Stimulated activated CD8-positive, alpha-beta memory T cell treated with anti-CD3 and anti-CD28 coated beads, Interleukin-12 subunit alpha, Interleukin-12 subunit beta, amount 100 ng/mL, for 1 hour (primary cell): ENCODE results near the gene PMM1.
"Not testable (repeated sequence)": the region's sequence is repeated elsewhere in the genome, so short reads cannot be mapped to it uniquely, and the experiment has no call there.

Experiments
- DNase-seq: peaks from one replicate; pipeline ENCODE4 v3.0.0-alpha.2; 2020; ENCODE audit warnings: low read depth

The PMM1 gene

DNA sequence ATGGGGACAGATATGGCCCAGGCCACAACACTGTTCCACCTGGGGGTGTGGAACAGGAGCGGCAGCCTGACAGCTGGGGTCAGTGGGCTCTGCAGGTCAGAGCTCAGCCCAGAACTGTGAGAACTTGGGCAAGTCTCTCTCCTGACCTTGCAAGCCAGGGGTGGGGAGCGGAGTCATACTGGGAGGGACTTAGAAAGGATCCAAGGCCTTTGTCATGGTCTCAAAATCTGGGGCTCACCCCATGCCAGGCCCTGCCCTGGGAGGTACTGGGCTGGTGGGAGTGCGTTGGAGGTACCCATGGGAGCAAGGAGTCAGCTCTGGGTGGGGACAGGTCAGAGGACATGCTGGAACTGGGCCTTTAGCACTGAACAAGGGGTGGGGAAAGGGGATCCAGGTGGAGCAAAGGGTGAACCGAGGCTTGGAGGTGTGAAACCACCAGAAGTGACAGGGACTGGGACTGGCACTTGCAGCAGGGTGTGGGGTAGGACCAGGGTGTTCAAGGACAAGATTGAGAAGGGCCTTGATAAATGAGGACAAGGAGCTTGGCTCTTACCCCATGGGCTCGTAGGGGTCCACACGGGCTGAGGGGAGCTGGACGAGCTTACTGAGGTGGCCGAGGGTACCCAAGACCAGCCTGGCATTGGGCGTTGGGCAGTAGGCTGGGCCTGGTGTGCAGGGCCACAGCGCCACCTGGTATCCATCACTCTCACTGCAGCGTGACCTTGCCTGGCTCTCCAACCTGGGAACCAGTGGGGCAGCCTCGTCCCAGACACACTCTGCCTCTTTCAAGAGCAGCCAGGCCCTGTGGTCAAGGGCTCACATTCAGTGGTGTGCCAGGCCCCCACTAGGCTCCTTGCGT is 7.4 kb upstream of the PMM1 start:
- no peak for DNase-seq

DNA sequence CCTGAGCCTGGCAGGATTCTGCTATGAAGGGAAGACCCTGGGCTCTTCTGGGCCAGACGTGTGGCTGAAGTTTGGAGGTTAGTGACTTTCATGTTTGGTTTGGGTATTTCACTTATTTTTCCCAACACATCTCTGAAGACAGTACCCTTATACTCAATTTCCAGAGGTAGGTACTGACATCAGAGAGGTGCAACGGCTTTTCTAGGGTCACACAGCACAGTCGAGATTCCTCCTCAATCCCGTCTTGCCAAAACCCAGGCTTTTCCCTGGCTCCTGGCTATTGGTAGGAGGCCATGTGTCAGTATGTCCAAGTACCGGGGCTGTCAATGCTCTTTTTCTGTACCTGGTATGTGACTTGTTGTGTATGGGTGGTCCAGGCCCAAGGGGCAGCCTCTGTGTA is 6.1 kb upstream of the PMM1 start:
- DNase-seq, result no peak

DNA sequence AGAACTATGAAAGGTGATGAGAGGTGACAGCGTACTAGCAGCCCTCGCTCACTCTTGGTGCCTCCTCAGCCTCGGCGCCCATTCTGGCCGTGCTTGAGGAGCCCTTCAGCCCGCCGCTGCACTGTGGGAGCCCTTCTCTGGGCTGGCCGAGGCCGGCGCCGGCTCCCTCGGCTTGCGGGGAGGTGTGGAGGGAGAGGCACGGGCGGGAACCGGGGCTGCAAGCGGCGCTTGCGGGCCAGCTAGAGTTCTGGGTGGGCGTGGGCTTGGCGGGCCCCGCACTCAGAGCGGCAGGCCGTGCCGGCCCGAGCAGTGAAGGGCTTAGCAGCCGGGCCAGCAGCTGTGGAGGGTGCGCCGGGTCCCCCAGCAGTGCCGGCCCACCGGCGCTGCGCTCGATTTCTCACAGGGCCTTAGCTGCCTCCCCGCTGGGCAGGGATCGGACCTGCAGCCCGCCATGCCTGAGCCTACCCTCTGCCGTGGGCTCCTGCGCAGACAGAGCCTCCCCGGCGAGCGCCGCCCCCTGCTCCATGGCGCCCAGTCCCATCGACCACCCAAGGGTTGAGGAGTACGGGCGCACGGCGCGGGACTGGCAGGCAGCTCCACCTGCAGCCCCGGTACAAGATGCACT is 3.8 kb upstream of the PMM1 start:
- DNase-seq, result not testable (repeated sequence)

DNA sequence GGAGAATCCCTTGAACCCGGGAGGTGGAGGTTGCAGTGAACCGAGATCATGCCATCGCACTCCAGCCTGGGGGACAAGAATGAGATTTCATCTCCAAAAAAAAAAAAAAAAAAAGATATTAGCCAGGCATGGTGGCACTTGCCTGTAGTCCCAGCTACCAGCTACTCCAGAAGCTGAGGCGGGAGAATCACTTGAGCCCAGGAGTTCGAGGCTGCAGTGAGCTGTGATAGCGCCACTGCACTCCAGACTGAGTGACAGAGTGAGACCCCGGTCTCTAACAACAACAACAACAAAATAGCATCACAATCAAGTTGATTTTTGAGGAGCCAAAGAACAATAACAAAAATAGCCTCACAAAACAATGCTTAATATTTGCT is 2.3 kb downstream of the PMM1 start:
- no peak for DNase-seq

DNA sequence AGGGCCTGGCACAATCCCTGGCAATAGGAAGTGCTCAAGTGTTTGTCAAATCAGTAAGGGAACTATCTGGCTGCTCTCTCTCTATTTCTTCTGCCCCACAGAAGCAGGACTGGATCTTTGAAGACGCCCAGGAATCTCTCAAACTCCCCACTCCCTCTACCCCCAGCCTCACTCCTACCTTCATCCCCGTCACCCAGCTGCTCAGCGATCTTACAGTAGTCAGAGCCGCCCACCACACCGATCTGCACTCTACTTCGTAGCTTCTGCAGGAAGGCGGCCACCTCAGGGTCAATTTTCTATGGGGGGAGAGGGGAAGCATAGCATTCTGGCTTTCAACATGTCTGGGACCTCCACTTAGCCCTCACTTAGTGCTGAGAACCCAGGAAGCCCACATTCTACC is 3.7 kb downstream of the PMM1 start:
- no peak for DNase-seq

DNA sequence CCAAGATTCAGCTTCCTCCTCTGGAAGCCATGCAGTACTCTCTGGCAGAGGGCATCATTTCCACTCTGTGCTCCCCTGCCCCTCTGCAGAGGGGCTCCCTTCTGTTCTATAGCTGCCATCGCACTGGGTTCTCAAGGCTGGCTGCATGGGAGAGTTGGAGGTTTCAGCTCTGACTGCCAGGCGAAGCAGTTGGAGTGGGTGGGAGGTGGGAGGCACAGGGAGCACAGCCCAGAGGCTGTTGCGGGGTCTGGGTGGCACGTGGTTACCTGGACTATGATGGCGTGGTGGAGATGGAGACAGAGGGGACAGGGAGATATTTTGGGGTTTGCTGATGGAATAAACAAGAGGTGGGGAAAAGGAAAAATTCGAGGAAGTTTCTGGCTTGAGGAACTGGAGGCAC is 4.8 kb downstream of the PMM1 start:
- no peak for DNase-seq

DNA sequence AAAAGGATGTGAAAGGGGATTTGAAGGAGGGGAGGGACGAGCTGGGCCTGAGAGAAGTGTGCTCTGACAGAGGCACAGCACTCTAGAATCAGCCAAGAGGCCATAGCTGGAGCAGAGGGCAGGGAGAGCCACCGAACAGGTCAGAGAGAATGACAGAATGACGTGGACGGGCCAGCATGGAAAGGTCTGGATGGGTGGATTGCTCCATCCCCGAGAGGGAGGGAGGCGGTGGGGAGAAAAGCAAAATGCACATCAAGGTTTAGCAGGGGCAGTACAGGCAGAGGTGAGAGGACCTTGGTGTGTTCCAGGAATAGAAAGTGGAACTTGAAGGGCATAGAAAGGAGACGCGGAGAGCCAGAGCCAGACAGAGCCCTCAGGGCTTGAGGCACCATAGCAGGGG is 6.9 kb downstream of the PMM1 start:
- no peak for DNase-seq

DNA sequence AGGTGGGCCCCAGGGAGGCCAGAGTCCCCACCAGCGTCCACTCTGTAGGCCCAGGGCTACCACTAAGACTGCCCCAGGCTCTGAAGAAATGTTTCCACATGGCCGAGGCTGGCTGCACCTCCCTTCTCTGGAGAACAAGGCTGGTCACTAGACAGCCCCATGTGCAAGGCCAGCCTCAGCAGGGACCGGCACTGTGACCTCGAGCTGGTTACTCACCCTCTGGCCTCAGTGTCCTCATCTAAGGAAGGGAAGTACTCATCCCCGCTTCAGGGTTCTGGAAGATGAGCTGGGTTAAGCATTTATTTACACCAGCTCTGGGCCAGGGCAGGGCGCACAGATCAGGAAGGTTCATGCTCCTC is 9.7 kb downstream of the PMM1 start:
- no peak for DNase-seq

DNA sequence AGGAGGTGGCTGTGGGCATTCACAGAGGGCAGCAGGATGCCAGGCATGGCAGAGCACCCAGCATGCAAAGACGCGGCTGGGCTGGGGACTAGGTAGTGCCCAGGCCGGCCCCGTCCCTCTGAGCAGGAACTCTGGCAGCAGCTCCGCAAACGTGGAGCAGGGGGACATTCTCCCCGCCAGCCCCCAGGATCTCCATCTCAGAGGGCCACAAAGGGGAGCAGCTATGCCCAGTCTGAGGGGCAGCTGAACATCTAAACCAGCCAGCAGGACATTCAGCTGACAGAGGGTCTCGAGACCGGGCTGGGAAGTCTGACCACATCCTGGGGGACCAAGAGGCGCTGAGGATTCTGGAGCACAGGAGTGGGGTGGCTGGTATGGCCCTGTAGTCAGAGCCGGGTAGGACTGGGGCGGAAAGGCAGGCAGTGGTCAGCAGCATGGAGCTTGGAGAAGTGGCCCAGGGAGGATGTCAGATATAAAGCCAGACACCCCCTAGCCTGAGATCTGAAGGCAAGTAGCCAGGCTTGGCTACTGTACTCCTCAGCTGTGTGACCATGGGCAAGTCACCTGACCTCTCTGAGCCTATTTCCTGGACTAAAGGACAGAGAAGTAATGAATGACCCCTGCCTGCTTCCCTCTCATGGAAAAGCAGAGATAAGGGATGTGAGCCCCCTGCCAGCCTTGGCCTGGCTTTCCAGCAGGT is 10.2 kb downstream of the PMM1 start:
- no peak for DNase-seq

DNA sequence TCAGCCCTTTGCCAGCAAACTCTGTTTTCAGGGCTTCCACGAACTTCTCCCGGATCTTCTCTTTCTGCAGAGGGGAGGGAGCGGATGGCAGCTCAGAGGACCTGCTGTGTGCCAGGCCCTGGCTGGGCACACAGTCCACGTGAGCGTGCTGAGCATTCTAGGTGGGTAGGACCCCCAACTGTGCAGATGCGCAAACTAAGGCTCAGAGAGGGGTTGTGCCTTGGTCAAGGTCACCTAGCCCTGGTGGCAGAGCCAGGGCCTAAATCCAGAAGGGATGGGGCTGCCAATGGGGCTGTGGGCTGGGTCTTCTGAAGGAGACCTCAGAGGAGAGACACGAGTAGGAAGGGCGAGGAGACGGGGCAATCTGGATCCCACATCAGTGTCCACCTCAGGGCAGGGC is 10.8 kb downstream of the PMM1 start:
- no peak for DNase-seq

DNA sequence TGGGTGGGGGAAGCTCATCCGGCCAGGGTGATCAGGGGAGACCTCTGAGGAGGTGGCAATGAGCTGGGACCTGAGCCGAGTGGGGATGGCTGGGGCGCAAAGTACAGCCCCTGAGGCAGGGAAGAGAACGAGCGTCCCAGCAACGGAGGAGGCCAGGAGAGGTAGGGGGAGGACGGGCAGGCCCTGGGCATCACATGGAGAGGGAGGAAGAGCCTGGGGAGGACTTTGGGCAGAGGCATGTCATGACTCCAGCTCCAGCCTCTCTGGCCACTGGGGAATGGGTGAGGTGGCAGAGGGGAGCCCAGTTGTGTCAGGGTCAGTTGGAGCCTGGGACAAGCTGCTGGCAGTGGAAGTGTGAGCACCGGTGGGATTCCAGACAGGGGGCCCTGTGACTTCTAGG is 11.5 kb downstream of the PMM1 start:
- no peak for DNase-seq

DNA sequence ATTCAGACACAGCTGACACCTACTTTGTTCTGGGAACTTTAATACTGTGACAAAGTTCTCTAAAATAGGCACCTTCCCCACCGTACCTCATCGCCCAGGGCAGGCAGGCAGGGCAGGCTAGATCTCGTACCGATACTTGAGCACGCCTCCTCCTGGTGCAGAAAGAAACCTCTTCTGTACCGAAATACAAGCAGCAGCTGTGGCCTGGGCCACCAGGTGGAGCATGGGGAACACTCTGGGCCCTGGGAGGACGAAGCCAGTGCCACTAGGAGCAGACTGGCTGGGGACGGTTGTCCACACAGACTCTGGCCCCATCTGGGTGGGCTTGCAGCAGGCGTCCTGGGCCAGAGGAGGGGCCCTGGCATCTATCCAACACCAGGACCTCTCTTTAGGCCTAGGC is 12.8 kb downstream of the PMM1 start:
- no peak for DNase-seq

DNA sequence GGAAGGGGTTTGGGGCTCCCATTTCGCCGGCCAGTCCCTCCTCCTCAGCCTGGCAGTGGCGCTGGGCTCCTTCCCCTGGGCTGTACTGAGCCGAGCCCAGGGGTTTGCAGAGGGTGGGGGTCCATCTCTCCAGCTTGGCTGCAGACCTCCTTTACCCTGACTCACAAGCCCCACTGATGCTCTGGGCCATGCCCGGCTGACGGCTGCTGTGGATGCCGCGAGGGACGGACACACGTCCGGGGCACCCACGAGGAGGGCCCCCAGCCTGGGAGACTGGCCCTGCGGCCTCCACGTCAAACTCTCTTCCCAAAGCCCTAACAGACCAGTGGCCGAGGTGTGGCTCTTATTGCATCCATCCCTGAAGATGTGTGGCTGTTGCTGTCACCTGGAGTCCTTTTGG is 14.1 kb downstream of the PMM1 start:
- DNase-seq, result no peak

DNA sequence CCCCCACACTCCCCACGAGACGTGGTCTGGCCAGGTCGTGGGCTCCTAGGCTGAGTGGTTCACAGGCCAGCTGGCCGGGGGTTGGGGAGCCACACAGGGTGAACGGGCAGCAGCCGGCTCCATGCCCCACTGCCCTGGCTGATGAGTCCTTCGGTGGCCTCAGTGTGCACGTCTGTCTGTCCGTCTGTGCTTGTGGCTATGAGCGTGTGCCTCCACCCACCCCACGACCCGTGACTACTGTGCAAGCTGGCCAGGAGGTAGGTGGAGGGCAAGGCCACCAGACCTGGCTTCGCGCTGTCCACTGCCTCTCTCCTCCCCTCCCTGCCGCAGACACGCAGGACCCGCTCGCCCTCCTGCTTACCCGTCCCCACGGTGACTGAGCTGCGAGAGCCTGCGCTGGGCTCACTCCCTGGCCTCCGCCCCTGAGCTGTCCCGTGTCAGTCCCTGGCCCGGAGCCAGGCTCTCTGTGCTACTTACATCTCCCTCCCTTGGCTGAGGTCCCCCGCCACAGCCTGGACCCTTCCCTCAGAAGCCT is 14.7 kb downstream of the PMM1 start:
- no peak for DNase-seq

DNA sequence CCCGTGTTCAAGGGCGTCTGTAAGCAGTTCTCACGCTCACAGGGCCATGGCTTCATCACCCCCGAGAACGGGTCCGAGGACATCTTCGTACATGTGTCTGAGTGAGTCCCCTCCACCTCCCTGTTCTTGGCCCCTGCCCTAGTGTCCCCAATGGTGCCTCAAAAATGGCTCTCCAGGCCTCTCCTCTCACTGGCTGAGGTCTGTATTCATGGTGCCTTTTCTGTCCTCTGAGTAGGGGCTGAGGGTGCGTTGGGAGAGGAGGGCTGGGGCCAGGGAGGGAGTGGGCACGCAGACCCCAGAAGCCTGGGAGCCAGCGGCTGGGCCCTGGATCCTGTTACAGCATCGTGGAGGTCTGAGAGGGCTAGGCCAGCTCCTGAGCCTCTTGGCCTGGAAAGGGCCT is 16.0 kb downstream of the PMM1 start:
- DNase-seq, result no peak

DNA sequence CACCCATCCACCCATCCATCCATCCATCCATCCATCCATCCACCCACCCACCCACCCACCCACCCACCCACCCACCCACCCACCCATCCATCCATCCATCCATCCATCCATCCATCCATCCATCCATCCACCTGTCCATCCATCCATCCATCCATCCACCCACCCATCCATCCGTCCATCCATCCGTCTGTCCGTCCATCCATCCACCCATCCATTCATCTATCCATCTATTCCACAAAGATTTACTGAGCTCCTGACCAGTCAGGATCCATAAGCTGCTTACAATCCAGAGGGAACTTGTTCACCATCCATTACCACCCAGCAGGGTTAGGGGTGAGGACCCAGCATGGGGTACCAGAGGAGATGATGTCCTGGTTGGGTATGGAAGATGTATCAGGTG is 17.3 kb downstream of the PMM1 start:
- DNase-seq, result not testable (repeated sequence)

DNA sequence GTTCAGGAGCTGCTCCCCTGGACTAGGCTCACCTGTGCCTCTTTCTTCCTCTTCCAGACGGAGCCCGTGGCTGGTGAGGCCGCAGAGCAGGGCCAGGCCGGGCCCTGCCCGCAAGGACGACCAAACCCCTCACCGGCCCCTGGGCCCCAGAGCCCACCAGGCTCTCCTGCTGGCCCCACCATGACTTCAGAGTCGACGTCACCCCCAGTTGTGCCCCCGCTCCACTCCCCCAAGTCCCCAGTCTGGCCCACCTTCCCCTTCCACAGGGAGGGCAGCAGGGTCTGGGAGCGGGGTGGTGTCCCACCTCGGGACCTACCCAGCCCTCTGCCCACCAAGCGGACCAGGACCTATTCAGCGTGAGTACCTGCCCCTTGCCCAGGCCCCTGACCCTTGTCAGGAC is 17.9 kb downstream of the PMM1 start:
- DNase-seq, result no peak

DNA sequence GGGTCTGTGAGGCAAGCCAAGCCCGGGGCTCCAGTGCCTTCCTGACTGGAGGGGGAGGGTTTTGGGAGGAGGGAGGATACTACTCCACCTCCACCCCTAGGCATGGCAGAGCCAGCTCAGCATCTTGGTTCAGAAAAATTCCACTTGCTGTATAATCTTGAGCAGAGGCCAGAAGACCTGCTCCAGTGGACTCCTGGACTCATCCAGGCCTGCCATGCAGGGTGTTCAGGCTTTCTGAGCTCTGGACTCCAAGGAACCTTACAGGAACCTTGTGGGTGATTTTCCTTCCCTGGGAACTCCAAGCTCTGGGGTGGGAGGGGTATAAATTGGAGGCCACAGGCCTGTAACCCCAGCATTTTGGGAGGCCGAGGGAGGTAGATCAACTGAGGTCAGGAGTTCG is 19.4 kb downstream of the PMM1 start:
- no peak for DNase-seq

DNA sequence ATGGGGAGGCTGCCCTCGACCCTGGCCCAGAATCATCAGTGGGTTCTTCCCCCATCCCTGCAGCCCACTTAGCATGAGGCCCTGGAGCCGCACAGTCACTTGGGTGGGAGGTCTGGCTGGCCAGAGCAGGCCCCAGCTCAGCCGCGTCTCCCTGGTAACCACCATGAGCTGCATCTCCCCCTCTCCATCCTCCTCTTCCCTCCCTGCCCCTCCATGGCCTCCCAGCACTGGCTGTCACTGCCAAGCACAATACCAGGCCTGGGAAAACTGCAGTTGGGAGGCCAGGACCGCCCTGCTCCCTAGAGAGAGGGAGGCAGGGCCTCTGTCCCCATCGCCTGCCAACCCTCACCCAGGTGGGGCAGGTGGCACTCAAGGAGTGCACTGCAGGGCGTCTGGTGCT is 20.8 kb downstream of the PMM1 start:
- no peak for DNase-seq

DNA sequence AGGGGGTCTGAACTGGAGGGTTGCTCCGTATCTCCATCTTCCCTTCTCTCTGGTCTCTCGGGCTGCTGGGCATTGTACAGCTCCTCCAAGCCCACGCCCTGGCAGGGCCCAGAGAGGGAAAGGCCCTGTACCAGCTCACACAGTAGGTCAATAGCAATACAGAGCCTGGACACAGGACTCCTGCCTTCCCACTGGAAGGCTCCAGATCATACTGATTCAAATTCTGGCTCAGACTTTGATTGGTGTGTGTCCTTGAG is 22.2 kb downstream of the PMM1 start:
- DNase-seq, result no peak

DNA sequence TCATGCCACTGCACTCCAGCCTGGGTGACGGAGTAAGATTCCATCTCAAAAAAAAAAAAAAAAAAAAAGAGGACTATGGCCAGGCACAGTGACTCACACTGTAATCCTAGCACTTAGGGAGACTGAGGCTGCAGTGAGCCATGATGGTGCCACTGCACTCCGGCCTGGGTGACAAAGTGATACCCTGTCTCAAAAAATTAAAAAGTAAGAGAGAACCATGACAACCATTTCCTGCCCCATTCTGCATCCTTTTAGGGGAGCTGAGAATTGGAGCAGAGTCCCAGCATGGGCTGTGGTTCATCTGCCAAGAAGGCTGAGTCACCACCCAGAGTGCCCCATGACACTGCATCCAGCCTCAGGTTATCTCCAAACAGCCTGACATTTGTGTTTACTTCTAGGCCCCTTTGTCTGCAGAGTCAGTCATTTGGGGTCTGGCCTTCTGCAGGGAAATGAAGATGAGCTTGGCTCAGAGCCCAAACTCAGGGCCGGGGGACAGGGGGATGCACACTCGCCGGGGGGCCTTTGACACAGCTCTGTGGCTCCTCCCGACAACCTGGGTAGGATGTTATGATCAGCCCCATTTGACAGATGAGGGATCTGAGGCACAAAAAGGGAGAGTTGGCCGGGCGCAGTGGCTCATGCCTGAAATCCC is 24.1 kb downstream of the PMM1 start:
- DNase-seq, result no peak

DNA sequence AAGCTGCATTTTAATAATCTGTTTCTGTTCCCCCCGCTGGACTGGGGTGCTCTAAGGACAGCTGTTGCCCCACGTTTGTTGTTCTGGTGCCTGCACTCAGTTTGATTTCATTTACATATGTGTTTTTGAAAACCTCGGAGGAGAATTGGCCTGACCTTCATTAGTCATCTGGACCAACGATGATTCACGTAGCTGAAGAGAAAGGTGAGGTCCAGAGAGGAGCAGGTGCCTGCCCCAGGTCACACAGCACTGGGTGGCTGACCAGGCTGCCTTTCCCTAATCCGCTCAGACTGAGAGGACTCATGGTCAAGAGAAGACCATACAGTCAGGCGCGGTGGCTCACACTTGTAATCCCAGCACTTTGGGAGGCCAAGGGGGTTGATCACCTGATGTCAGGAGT is 25.1 kb downstream of the PMM1 start:
- DNase-seq, result no peak
